ENCODE results near the gene CNPY4.
A peak's percentile ranks its signal among the peaks of the same experiment; 100 is the strongest.

Gene CNPY4

GRCh38 chr7:100119072-100119969 is at the start of gene CNPY4, which contains the start of gene TAF6:
CNPY4 (plus strand) TSS chr7:100119634; CDS start chr7:100119745, 111 bp downstream.
TAF6 (minus strand) TSS chr7:100119358; CDS start chr7:100114209, 5,149 bp downstream.
- intact Hi-C loops (cut with micrococcal nuclease) = loop anchor here (1.0 to 2.0 kb wide), 2 partner anchors 8 to 19 kb away; partner anchors contain the start of genes AP4M1 and MCM7
- Mint-ChIP-seq H3K4me1 (ENCODE audit: low read depth) (peaks cover 46% of the 10 kb centered on the region), H3K36me3 (ENCODE audit: low read depth) (peaks cover 35% of the 10 kb centered on the region), H3K9me3 (no peaks in the 10 kb centered on the region), H3K4me3 (peak within 1 kb of the TSS; percentile 100), H3K27me3 (no peaks in the 10 kb centered on the region), H3K27ac (peak within 1 kb of the TSS; percentile 97)

DNA sequence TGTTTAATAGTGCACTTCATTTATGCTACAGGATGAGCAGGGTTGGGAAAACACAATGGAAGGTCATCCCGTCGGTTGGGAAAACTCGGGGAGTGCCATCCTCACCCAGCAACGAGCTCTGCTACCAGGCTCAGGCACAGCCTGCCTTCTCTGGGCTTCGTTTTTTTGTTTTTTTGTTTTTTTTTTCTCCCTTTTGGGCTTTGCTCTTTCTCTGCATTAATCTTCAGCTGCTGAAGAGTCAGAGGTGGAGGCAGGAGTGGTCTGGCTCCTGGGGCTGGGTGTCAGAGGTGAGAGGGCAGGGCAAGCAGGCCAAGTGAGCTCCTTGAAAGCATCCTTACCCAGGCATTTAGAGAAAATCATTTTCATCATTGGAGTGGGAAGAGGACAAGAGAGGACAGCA is 49.4 kb upstream of the CNPY4 start:
- intact Hi-C loops (cut with micrococcal nuclease) = no loop called here
- no peaks in the 10 kb centered on the region for H3K27me3 Mint-ChIP-seq
- H3K36me3 Mint-ChIP-seq (ENCODE audit: low read depth) = peaks cover 78% of the 10 kb centered on the region
- H3K4me1 Mint-ChIP-seq (ENCODE audit: low read depth) = no peaks in the 10 kb centered on the region
- no peak overlapping the region for H3K27ac Mint-ChIP-seq
- H3K4me3 Mint-ChIP-seq = no peak overlapping the region
- peaks cover 40% of the 10 kb centered on the region for H3K9me3 Mint-ChIP-seq

DNA sequence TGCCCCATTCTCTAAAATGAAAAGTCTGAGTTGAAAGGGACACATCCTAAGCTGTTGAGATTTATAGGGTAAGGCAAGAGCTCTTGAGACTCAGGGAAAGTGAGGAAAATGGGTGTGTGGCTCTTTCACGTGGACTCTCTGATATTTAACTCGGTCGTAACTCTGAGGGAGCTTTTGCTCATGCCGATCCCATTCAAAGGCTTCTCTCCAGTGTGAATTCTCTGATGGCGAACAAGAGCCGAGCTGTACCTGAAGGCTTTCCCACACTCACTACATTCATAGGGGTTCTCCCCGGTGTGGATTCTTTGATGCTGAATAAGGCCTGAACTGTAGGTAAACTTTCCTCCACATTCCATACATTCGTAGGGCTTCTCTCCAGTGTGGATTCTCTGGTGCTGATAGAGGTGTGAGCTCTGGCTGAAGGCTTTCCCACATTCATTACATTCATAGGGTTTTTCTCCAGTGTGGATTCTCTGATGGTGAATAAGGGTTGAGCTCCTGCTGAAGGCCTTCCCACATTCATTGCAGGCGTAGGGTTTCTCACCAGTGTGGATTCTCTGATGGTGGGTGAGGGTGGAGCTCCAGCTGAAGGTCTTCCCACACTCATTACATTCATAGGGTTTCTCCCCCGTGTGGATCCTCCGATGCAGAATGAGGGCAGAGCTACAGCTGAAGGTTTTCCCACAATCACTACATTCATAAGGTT is 48.3 kb upstream of the CNPY4 start:
- Mint-ChIP-seq H3K27me3 (no peaks in the 10 kb centered on the region), H3K4me3 (no peak overlapping the region), H3K4me1 (ENCODE audit: low read depth) (no peaks in the 10 kb centered on the region), H3K36me3 (ENCODE audit: low read depth) (peaks cover 87% of the 10 kb centered on the region), H3K27ac (no peak overlapping the region), H3K9me3 (peaks cover 40% of the 10 kb centered on the region)
- intact Hi-C loops (cut with micrococcal nuclease) = no loop called here

- H3K9me3 Mint-ChIP-seq = peaks cover 40% of the 10 kb centered on the region
- peaks cover 5% of the 10 kb centered on the region for H3K4me1 Mint-ChIP-seq (ENCODE audit: low read depth)
- intact Hi-C loops (cut with micrococcal nuclease) = no loop called here
- no peaks in the 10 kb centered on the region for H3K27me3 Mint-ChIP-seq
- H3K36me3 Mint-ChIP-seq (ENCODE audit: low read depth) = peaks cover 90% of the 10 kb centered on the region
- H3K27ac Mint-ChIP-seq = no peak overlapping the region
- no peak overlapping the region for H3K4me3 Mint-ChIP-seq
Observed at GRCh38 chr7:100072462-100072861, 47.0 kb upstream of the CNPY4 start.

DNA sequence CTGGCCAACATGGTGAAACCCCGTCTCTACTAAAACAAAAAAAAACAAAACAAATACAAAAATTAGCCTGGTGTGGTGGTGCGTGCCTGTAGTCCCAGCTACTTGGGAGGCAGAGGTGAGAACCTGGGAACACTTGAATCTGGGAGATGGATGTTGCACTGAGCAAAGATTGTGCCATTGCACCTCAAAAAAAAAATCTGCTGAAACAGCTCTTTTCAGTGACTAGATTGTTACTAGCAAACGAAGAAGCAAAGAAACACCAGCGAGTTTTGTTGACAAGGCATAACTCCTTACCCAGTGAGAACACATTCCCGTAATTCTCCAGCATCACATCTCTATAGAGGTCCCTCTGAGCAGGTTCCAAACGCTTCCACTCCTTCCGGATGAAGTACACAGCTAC is 44.6 kb upstream of the CNPY4 start:
- no peak overlapping the region for H3K27ac Mint-ChIP-seq
- intact Hi-C loops (cut with micrococcal nuclease) = no loop called here
- H3K9me3 Mint-ChIP-seq = peaks cover 38% of the 10 kb centered on the region
- no peaks in the 10 kb centered on the region for H3K27me3 Mint-ChIP-seq
- H3K4me1 Mint-ChIP-seq (ENCODE audit: low read depth) = peaks cover 17% of the 10 kb centered on the region
- no peak overlapping the region for H3K4me3 Mint-ChIP-seq
- H3K36me3 Mint-ChIP-seq (ENCODE audit: low read depth) = peaks cover 96% of the 10 kb centered on the region

- H3K4me1 Mint-ChIP-seq (ENCODE audit: low read depth) = peaks cover 23% of the 10 kb centered on the region
- no peak overlapping the region for H3K4me3 Mint-ChIP-seq
- H3K36me3 Mint-ChIP-seq (ENCODE audit: low read depth) = peaks cover 90% of the 10 kb centered on the region
Observed at GRCh38 chr7:100075418-100075817, 44.0 kb upstream of the CNPY4 start.

DNA sequence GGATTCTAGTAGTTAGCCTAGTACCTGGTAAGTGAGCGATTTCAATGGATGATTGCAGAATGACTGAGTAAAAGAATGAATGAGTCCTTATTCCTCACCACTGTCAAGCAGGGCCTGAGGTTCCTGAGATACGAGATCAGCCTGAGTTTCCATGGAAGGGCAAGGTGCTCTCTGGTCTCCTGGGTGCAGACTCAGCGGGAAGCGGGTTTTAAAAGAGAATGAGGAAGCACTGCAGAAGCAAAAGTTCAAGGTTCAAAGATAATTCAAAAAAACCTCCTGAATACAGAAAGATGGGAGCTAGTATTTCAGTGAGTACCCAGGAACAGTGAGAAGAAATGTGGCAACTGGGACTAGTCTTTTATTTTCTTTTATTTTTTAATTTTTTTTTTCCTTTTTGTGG is 42.2 kb upstream of the CNPY4 start:
- Mint-ChIP-seq H3K27me3 (no peaks in the 10 kb centered on the region), H3K9me3 (peaks cover 15% of the 10 kb centered on the region), H3K4me1 (ENCODE audit: low read depth) (peaks cover 31% of the 10 kb centered on the region), H3K36me3 (ENCODE audit: low read depth) (peaks cover 81% of the 10 kb centered on the region), H3K27ac (no peak overlapping the region), H3K4me3 (no peak overlapping the region)
- intact Hi-C loops (cut with micrococcal nuclease) = no loop called here

More at GRCh38 chr7:100075418-100075817, 44.0 kb upstream of the CNPY4 start:
- Mint-ChIP-seq H3K27ac (no peak overlapping the region), H3K9me3 (peaks cover 33% of the 10 kb centered on the region), H3K27me3 (no peaks in the 10 kb centered on the region)
- intact Hi-C loops (cut with micrococcal nuclease) = no loop called here

DNA sequence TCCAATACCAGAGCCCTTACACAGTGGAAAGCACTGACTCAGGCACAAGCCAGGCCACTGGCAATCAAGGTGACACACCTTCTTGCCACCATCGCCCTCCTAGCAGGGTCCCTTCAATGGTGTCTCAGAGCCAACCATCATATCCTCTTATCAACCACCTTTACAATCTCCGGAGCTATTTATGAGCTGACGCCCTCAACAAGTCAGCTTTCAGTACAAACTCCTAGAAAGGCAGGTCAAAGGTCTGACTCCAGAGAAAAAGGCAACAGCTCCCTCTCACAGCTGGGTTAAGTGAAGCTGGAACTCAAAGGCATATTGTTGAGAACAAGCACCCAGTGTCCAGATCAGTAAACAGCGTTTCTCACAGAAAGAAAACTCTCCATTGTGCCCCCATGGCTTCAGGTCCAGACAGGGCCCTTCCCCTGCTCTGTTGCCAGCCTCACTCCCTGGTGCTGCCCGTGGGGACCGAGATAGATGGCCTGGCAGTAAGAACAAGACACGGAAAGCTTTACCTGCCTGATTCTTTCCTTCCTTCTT is 40.3 kb upstream of the CNPY4 start:
- Mint-ChIP-seq H3K36me3 (ENCODE audit: low read depth) (peaks cover 62% of the 10 kb centered on the region), H3K9me3 (no peaks in the 10 kb centered on the region), H3K27ac (no peak overlapping the region), H3K27me3 (peaks cover 6% of the 10 kb centered on the region), H3K4me3 (no peak overlapping the region), H3K4me1 (ENCODE audit: low read depth) (peaks cover 42% of the 10 kb centered on the region)
- intact Hi-C loops (cut with micrococcal nuclease) = no loop called here

GRCh38 chr7:100080907-100081534 is 38.4 kb upstream of the CNPY4 start:
- H3K9me3 Mint-ChIP-seq = no peaks in the 10 kb centered on the region
- H3K4me1 Mint-ChIP-seq (ENCODE audit: low read depth) = peaks cover 51% of the 10 kb centered on the region
- peaks cover 6% of the 10 kb centered on the region for H3K27me3 Mint-ChIP-seq
- peak overlapping the region; percentile 81 for H3K4me3 Mint-ChIP-seq
- peak overlapping the region; percentile 82 for H3K27ac Mint-ChIP-seq
- intact Hi-C loops (cut with micrococcal nuclease) = loop anchor here (2.0 to 10.0 kb wide), 4 partner anchors 20 to 526 kb away; partner anchors contain the start of genes AP4M1, FAM200A, MBLAC1 and MCM7
- H3K36me3 Mint-ChIP-seq (ENCODE audit: low read depth) = peaks cover 43% of the 10 kb centered on the region

DNA sequence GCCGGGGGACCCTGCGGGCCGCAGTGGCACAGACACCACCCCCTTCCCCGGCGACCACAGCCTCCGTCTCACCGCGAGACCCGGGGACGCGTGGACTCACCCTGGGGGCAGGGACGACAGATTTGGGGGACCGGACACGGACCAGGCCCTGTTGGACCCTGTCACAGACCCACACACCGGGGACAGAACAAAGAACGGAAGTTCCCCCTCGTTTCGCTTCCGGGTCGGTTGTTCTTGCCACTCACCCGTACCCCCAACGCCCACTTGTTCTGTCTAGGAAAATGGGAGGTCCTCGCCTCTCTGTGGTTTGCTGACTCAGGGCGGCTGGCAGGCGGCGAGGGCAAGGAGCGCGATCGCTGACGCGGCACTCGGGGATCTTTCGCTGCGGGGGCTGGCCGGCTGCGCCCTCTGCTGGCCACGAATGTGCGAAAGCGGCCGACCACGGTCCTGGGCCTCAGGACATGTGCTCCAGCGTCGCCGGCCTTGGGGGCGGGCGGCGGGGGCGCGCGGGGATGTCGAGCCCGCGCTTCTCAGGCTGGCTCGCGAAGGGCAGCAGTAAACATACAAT is 37.8 kb upstream of the CNPY4 start, which contains the start of gene ZNF3:
Gene ZNF3, minus strand, starts transcription at position 189 of the 568 bp plus-strand sequence. CDS start 4,366 bp downstream, outside the sequence.
- Mint-ChIP-seq H3K9me3 (no peaks in the 10 kb centered on the region), H3K4me3 (peak within 1 kb of the TSS; percentile 81), H3K4me1 (ENCODE audit: low read depth) (peaks cover 54% of the 10 kb centered on the region), H3K27ac (peak within 1 kb of the TSS; percentile 82), H3K27me3 (peaks cover 6% of the 10 kb centered on the region), H3K36me3 (ENCODE audit: low read depth) (peaks cover 37% of the 10 kb centered on the region)
- intact Hi-C loops (cut with micrococcal nuclease) = loop anchor here (2.0 to 10.0 kb wide), 4 partner anchors 19 to 527 kb away; partner anchors contain the start of genes AP4M1, FAM200A, MBLAC1 and MCM7

DNA sequence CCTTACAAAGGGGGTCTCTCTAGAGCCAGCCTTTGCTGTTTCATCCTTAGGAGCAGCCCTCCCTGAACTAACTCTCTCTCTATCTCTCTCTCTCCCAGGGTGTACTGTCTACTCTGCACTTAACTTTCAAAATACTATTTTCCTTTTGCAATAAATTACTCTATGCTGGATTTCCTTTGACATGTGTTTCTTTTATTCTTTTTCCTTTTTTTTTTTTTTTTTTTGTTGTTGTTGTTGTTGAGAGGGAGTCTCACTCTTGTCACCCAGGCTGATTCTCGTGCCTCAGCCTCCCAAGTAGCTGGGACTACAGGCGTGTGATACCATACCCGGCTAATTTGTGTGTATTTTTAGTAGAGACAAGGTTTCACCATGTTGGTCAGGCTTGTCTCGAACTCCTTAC is 36.5 kb upstream of the CNPY4 start:
- intact Hi-C loops (cut with micrococcal nuclease) = loop anchor here (10.0 kb wide), 2 partner anchors 68 to 528 kb away; partner anchors contain the start of genes FAM200A, ZKSCAN1 and ZNF655
- Mint-ChIP-seq H3K4me3 (no peak overlapping the region), H3K36me3 (ENCODE audit: low read depth) (peaks cover 27% of the 10 kb centered on the region), H3K27ac (peak overlapping the region; percentile 82), H3K9me3 (no peaks in the 10 kb centered on the region), H3K27me3 (peaks cover 6% of the 10 kb centered on the region), H3K4me1 (ENCODE audit: low read depth) (peaks cover 48% of the 10 kb centered on the region)

DNA sequence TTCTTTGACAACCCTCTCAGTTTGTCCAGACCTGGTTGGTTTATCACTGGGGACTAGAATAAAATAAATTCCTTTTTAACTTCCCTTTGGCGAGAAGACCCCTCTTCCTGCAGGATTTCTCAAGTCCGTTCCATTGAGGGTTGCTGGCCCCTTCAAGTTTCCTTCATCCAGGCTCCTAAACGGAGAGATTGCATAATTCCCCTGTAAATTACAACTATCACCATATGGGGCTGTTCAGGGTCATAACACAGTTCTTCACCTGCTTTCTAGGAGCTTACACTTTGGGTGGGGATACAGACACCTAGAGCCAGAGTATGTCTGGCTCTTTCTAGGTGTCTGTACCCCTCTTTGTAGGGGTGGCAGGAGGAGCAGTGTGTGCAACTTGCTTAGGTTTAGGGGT is 33.9 kb upstream of the CNPY4 start:
- H3K27ac Mint-ChIP-seq = peak overlapping the region; percentile 62

More for the DNA sequence above, 33.9 kb upstream of the CNPY4 start:
- Mint-ChIP-seq H3K27me3 (peaks cover 6% of the 10 kb centered on the region), H3K36me3 (ENCODE audit: low read depth) (peaks cover 28% of the 10 kb centered on the region), H3K4me3 (no peak overlapping the region), H3K4me1 (ENCODE audit: low read depth) (peaks cover 45% of the 10 kb centered on the region), H3K9me3 (no peaks in the 10 kb centered on the region)
- intact Hi-C loops (cut with micrococcal nuclease) = loop anchor here (10.0 kb wide), 2 partner anchors 71 to 531 kb away; partner anchors contain the start of genes FAM200A, ZKSCAN1 and ZNF655
